Stimulated activated CD4-positive, alpha-beta T cell treated with anti-CD3 and anti-CD28 coated beads, Interleukin-4, amount 100 ng/mL, for 48 hours (primary cell): ENCODE data around the gene LRRC75B.
"Not testable (repeated sequence)": the region's sequence is repeated elsewhere in the genome, so short reads cannot be mapped to it uniquely, and the experiment has no call there.

Source experiments
- DNase-seq, 2 donors: peaks; one replicate each; pipeline ENCODE4 v3.0.0-alpha.2; 2020; ENCODE audit warnings: low read depth in 2 of 2

LRRC75B gene

DNA sequence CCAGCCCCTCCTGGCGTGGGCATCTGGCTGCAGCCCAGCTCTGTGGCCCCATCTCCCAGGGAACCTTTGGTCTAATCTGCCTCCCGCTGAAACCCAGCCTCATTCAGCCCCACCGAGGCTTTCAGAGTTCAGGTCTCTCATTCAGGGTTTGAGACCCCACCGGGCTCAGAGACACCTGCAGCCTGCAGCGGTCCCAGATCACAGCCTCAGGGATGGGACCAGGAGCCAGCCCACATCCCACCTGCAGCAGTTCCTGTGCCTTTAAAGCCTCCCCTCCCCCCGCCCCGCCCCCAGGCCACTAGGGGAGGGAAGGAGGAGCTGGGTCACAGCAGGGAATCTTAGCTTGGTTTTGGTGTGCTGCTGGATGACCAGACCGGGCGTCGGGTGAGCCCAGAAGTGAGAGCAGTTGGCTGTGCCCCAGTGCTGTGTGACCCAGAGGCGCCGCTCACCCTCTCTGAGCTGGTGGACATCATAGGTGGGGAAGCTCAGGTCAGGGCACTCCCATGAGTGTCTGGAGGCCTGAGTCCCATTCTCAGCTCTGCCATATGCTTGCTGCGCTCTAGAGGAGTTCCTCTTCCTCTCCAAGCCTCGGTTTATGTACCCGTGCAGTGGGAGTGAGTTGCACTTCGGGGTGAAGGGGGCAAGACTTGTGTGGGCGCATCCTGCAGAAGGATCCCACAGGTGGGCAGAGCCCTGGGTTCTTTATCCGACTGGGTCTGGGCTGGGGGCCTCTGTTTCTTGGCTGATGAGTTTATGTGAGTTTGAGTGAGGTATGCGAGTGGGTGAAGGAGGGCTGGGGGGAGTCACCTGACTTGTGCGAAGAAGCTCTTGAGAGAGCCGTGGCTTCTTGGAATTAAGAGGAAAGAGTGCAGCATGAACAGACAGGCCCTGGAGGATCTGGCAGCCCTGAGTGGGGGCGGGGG is 10.2 kb upstream of the LRRC75B start, which contains the start of gene GGT1:
GGT1 (plus strand) TSS at position 347 of the 923 bp plus-strand sequence. CDS start 7,889 bp downstream, outside the sequence.
- DNase-seq, result not testable (repeated sequence)

DNA sequence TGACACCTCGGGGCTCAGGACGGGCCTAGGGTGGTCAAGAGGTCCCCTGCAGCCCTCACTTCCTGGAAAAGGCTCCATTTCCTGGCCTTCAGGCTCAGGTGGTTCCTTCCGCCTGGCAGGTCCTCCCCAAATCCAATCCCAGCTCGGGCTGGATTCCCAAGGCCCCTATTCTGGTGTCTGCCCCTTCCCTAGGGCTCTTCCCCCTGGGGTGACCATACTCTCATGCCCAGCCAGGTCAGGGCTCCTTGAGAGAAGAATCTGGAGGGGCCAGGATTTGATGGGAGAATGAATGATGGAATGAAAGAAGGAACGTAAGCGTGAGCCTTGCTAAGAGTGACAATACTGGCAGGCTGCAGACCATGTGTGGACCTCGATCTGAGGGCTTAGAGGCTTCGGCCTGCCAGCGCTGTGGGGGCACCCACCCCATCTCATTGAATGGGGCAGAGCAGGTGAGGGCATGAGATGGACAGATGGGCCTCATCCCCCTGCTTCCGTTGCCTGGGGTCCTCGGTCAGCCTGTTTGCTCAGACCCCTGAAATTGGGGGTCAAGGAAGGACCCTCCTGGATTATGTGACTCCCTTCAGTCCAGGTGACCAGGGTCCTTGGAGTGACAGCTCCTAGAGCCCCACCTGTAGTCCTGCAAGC is 9.4 kb upstream of the LRRC75B start:
- not testable (repeated sequence) for DNase-seq

DNA sequence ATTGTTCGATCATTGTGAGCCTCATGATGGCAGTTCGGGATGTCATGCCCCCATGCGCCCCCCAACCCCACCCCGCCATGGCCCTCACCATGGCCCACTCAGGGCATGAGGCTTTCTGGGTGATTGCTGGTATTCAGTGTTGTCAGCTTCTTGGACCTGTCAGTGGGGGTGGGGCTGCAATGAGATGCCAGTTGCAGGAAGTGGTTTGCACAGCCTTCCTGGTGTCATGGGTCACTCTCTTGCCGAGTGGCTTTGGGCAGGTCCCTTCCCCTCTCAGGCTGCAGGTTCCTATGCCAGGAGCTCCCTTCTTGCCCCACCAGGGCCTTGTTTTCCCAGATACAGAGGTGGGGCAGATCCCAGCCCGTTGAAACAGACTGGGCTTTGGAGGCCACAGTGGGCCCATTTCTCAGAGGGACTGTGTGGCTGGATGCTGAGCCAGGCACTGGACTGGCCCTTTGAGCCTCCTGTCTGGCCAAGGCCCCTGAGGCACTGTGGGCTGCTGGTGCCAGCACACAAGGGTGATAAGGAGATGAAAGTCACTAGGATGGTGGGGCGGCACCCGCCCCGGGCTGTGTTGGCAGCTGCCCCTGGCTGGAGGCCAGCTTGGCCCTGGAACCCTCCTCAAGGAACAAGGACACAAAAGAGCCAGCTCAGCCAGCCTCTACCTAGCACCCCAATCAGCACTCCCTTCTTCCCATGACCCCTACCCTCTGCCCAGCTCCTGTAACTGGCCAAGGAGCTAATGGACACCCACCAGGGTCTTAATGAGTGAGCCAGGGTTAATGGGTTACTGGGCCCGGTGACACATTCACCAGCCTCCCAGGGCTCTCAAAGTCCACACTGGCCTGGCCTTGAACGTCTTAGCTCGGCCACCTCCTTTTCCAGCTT is 8.6 kb upstream of the LRRC75B start:
- no peak for DNase-seq

DNA sequence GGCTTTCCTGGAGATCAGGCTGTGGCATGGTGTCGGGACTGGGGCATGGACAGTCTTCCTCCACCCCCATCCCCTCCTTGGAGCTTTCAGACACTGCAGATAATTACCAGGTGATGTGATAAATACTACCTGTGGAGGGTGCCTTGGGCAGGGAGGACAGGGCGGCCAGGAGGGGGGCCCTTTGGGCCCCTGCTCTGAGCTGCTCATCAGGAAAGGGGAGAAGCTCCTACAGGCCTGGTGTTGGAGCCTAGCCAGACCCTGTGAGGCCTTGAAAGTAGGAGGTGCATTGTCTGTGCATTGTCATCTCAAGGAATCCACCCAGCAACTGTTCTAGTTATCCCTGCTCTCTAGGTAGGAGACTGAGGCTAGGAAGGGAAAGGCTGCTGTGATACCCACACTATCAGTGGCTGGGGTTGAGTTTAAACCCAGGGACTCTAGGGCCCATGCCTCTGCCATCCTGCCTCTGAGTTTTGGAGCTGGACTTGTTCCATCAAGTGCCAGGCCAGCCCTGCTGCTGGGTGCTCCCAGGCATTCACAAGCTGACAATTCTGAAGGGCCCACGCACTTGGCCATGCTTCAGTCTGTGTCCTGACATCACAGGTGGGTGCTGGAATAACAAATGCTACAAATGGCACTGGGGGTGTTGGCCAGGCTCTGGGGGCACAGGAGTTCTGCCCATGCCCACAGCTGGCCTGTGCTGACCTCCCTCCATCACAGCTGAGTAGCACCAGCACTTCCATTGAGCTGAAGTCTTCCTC is 7.3 kb upstream of the LRRC75B start:
- not testable (repeated sequence) for DNase-seq

DNA sequence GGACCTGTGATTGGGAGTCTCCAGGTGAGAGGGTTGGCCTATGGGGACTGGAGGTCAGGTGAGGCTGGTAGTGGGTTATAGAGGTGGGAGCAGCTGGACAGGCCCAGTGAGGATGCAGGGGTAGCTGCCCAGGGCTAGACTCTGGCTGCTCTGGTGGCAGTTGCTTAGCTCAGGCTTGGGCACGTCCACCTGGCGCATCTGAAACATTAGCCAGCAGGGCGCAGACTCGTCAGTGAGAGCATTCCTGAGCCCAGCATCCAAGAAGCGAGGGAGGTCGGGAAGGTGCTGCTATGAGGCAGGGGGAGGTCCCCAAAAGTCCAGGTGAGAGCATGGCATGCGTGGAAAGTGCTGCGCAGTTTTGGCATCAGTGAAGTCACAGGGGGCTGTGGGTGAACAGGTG is 6.6 kb upstream of the LRRC75B start:
- DNase-seq, result no peak

DNA sequence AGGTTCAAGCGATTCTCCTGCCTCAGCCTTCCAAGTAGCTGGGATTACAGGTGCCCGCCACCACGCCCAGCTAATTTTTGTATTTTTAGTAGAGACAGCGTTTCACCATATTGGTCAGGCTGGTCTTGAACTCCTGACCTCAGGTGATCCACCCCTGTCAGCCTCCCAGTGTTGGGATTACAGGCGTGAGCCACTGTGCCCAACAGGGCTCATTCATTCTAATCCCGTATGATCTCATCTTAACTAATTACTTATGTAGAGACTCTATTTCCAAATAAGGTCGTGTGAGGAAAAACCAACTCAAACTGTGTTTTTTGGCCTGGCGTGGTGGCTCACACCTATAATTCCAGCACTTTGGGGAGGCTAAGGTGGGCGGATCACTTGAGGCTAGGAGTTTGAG is 4.2 kb upstream of the LRRC75B start:
- DNase-seq, result not testable (repeated sequence)

DNA sequence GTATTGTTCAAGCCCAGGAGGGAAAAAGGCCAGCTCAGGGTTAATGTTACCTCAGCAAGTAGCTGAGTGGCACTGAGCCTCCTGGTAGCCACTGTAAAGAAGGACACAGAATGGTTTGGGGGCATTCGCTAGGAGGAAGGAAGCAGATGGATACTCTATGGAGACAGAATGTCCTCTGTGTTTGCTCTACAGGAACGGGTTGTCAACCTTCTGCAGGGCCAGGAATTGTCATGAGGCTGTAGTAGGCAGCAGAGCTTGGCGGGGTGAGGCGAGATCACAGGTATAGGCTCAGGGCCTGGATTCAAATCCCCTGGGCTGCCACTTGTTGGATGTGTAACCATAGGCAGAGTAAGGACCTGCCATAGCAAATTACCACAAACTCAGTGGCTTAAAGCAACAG is 3.0 kb upstream of the LRRC75B start:
- DNase-seq, result no peak

DNA sequence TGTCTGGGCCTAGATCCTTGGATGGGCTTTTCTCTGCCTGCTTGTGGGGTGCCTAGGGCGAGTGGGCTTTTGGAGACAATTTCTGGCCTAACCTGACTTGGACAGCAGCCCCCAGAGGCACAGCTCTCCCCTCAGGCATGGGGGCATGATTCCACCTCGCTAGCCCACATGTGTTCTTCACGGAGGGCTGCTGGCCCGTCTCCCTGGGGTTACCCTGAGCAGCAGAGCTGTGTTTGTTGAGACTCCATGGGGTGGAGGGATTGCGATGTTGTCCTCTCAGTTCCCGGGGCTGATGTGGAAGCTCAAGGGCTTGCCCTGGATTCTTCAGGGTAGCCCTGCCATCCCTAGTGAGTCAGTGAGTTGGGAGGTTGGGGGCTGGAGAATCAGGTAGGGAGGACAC is 2.4 kb upstream of the LRRC75B start:
- no peak for DNase-seq

DNA sequence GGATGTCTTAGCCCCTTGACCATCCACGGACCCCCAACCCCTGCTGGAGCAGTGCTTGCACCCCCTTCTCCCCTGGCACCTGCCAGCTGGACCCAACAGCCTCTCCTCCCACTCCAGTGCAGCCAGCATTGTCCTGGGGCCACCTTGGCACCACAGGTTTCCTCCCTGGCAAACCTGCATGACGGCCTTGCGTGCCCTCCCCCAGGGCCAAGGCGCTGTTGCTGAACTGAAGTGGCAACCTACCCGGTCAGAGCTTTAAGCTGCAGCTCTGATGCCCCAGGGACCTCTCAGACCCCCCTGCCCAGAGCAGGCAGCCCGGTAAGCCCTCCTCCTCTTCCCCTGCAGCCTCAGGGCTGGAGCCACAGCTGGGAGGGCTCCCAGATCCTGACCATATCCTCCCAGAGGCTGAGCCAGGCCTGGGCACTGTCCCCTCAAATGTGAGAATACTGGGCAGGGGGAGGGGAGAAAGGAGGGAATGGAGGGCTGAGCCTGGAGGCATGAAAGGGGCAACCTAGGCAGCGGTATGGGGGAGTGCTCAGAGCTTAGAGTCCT is 1.8 kb upstream of the LRRC75B start:
- no peak for DNase-seq

DNA sequence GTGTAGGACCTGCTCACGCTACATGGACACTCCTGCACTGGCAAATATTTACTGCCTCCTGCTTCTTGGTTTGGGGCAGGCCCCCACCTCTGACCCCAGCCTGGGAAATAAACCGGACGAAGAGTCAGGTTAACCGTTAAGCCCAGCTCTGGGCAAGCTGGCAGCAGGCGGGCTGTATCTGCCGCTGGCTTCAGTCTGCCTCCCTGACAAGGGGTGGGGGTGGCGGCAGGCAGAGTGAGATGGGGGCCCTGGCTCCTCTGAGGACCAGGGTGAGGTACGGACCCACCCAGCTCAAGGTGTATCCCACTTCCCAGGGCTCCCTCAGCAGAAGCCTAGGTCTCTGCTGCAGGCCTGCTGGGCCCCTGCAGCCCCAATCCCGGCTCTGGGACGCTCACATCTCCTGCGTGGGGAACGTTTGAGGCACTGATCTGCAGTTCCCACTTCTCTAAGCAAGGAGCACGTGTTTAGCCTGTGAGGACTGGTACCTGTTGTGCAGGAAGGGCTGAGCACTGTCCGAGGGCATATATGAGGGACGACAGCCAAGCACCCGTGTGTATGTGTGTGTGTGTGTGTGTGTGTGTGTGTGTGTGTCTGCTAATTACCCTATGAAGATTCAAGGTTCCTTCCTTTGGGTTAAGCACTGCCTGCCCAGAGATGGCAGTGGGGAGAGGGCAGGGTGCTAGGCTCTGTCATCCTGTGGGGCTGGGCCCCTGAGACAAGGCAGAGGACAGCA is 1.1 kb upstream of the LRRC75B start:
- no peak for DNase-seq

DNA sequence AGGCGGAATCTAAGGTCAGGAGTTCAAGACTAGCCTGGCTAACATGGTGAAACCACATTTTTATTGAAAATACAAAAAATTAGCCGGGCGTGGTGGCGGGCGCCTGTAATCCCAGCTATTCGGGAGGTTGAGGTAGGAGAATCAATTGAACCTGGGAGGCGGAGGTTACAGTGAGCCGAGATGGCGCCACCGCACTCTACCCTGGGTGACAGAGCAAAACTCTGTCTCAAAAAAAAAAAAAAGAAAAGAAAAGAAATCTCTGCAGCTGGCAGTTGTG is 624 bp upstream of the LRRC75B start:
- not testable (repeated sequence) for DNase-seq

DNA sequence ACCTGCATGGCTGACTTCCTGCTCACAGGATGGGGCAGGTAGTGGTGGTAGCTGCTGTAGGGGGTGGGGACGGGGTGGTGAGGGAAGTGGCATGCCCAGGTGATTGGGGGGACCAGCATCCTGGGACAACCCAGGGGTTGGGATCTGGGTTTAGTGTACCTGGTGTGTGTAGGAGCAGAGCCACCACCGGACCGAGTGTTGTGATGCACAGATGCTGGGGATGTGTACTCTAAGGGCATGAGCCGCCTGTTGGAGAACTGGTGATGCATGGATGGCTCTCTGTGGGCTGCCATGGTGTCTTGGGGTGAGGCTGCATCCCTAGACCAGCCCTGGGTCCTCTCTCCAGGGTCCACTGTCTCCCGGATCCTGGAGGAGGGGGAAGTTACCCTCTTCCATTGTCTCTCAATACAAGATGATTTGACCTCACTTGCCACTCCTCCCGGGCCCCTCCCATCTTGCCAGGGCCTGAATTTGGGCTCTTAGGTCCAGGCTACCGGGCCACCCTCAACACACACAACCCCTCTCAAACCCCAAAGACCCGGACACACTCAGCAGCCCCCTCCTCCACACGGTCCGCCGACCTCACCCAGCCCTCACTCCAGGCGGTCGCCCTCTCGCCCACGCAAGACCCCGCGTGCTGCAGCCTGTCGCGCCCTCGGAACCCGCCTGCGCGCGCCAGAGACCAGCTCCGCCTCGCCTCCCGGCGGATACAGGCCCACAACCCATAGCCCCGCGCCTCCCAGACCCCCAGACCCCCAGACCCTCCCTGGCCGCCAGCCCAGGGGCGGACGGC is 619 bp downstream of the LRRC75B start:
- no peak for DNase-seq

DNA sequence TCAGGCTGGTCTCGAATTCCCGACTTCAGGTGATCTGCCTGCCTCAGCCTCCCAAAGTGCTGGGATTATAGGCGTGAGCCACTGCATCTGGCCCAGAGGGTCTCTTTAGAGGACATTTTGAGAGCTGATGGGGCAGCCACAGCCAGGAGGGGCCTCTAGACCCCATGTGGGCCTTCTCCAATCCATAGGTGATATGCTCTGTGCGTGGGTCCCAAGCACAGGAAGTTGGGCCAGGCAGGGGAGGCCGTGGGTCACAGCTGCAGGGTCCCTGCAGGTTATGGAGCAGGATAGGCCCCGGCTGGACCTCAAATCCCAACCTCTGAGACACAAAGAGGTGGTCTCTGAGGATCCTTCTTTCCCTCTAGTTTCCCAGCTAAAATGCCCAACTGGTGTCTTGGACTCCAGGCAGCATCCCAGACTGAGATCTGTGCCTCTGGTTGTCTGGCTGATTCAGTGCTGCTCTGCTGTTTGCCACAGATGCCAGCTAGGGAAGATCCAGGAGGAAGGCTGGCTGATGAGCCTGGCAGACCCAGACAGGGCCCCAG is 1.5 kb downstream of the LRRC75B start:
- DNase-seq, result no peak

DNA sequence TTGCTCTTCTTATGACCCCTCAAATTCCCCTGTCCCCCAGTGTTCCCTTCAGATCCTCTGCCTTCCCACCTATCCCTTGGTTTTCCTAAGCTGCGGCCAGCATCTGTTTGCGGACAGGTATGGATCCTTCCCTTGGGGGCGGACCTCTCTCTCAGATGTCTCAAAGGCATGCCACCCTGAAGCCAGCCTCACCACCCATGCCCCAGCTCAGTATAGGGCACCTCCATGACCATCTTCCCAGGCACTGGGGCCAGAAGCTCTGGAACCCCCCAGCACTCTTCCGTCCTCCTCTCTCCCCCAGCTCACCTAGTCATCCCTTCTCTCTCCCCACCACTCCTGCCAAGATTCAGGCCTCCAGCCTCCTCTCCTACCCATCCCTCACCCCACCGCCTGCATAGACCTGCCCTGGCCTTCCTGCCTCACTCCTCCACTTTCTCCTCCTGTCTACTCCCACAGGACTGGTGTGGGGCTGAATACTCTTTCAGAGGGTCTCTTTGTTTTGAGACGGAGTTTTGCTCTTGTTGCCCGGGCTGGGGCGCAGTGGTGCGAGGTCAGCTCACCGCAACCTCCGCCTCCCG is 2.2 kb downstream of the LRRC75B start:
- DNase-seq, result no peak

DNA sequence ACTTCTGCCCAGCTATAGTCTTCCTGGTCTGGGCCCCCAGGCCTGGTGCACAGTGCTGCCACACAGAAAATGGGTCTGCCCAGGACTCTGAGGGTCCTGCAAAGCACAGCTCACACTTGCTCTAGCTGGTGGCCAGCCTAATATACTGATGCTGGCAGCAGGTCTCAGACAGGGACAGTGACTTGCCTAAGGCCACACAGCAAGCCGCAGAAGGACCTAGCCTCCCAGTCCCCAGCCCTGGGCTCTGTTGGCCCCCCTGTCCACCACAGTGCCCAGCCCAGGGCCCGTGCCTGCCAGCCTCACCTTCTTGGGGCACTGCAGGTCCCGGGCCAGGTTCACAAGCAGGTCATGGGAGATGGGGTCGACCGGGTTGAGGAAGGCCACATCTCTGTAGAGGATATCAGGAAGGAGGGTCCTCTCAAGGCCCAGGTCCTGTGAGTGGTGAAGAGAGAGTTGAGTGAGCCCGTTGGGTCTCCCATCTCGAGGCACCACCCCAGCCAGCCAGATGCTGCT is 3.3 kb downstream of the LRRC75B start:
- DNase-seq, result no peak

DNA sequence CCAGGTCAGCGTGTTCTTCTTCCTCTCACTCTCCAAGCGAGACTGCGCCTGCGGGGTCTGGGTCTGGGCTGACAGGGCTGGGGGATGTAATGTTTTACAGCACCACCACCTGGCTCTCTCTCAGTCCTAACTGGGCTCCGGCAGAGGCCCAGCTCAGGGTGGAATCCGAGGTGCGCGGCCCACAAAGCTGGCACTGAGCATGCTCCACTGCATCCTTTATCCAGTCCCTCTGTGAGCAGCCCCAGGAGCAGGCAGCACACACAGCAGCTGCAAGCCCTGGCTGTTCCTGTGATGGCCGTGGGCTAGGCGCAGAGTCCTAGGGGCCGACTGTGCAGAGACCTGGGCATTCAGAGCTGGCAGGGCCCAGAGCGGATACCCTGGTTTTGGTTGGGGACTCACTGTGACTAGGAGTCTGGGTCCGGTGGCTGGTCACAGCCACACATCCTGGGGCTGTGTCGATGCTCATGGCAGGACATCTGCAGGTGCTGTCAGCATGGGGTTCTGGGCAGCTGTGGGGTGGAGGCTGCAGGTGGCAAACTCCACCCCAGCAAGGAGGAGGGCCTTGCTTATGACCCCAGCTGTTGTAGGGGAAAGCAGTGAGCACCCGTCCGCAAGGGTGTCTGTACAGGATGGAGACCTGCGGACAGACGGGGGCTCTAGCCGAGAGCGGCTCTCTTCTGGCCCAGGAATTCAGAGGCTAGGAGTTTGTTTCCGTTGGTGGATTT is 4.0 kb downstream of the LRRC75B start:
- no peak for DNase-seq

DNA sequence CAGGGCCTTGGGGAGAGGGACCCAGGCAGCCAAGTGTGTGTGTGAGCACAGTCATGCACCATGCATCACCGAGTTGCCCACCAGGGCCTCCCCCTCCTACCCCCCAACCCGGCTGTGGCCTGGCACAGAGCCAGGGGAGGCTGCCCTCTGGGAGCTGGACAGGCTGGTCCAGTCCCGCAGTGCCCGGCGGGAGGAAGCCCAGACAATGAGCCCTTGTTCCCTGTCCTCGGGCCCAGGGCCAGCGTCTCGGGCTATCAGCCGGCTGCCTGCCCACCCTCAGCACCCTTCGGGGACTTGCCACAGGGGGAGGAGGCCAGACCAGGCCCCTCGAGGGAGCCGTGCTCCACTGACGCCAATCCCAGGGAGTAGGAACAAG is 4.5 kb downstream of the LRRC75B start:
- no peak for DNase-seq

DNA sequence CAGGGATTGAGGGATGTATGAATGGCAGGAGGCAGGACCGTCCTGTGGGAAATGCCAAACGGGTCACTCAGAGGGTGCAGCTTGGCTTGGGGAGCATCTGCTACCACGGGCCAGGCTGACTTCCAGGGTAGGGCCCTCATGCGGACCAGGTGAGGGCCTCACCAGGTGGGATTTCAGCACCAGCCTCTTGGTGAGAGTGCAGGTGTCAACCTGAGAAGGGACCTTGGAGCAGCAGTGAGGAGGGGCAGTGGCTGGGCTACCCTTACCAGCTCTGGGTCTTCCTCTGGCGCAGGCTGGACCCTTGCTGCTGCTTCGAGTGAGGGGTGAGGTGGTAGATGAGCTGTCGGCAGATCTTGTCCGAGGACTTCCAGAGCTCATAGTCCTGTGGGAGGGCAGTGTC is 4.9 kb downstream of the LRRC75B start:
- DNase-seq, result no peak
